Measurements from ENCODE around the gene KRT76. TPM values are rescaled to one million over a fixed set of nuclear protein-coding genes. Genes with fewer than 3 reads are reported as not detected.

Gene KRT76
- total RNA-seq, 1 donor from 2014 or later = not detected

DNA sequence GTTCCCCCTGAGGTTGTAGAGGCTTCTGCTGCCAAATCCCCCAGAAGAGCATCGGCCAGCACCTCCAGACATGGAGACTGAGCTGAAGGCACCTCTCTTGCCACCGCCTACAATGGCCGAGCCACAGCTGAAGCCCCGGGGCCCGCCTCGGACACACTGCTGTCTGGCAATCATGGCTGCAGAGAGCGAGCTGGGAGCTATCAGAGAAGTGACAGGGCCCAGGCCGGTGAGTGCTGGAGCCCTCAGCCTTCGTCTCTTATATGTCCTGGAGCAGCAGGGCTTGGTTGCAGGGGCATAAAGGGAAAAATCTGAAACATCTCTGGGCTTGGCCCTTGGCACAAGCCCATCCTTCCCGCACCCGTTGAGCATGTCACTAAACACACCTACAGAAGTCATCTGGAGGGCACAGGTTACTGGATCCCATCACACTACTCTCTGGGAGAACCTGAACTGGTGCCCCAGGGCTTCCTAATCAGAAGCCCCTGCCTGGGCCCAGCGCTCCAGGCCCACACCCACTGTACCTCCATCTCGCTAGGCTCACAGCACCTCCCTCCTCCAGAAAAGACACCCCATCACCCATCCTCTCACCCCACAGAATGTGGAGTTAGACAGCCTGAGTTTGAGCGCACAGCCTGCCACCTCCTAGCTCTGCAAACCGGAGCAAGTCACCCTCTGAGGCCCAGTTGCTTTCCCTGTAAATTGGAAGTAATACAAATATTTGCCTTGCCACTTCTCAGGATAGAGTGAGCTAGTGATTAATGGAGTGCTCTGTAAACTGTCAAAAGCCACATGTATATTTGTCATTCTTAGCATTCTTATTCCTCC lies 37.0 kb upstream of the KRT76 start, which contains the start of gene KRT4:
Gene KRT4 (minus strand): TSS at position 232 of the 825 bp plus-strand sequence. CDS start 58 bp downstream, at position 174.
- FAIRE-seq = no peak
- no peak for DNase-seq (ENCODE audit: low spot score in 2 of 2)

DNA sequence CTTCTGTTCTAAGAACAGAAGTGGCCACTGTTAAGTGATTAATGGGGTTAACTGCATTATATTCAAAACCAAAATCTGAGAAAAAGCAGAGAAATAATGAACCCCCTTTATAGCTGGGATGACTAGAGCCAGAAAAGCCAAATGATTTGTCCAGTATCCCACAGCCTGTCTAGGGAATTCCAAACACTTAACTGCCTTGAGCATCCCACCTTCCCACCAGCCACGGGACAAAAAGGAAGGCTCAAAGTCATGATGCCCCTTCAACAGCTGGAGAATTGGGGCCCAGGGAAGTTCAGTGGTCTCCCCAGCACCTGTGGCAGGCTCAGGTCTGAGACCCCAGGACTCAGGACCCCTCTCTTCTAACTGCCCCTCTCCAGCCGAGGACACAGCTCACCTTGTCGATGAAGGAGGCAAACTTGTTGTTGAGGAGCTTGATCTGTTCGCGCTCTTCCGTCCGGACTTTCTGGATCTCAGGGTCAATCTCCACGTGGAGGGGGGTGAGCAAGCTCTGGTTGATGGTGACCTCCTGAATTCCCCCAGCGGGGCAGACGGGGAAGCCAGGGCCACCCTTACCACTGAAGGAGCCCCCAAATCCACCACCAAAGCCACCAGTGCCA lies 36.2 kb upstream of the KRT76 start:
- DNase-seq (ENCODE audit: low spot score in 2 of 2) (no peak), FAIRE-seq (no peak)

DNA sequence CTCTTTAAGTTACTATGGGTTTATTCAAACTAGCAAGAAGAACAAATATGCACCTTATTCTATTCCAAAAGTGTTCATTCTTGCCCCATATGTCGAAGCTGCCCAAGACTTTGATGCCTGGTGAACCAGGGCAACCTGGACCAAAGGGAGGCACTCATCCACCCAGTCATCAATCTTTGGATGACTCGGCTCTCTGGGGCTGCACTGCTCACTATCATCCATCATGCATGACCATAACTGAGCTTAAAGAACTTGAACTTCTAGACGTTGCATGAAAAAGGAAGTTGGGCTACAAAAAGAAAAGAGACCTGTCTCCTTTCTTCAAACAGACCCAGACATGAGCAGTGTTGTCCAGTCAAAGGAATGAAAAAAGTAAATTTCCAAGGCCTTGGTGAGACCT lies 35.6 kb upstream of the KRT76 start:
- DNase-seq (ENCODE audit: low spot score in 2 of 2) (no peak), FAIRE-seq (no peak)

DNA sequence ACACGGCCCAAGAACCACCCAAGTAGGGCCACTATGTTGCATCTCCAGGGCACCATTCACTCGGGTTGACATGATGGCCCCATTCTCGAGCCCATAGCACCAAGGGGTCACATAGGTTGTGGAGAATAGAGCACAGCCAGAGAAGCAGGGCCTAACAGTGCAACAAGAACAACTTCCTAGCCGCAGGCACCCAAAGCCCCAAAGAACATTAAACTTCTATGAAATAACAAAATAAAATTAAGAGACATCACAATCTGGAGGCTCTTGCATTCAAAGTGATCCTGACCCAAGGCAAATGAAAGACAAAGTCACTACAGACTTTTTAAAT lies 34.9 kb upstream of the KRT76 start:
- no peak for DNase-seq (ENCODE audit: low spot score in 2 of 2)
- FAIRE-seq = no peak

DNA sequence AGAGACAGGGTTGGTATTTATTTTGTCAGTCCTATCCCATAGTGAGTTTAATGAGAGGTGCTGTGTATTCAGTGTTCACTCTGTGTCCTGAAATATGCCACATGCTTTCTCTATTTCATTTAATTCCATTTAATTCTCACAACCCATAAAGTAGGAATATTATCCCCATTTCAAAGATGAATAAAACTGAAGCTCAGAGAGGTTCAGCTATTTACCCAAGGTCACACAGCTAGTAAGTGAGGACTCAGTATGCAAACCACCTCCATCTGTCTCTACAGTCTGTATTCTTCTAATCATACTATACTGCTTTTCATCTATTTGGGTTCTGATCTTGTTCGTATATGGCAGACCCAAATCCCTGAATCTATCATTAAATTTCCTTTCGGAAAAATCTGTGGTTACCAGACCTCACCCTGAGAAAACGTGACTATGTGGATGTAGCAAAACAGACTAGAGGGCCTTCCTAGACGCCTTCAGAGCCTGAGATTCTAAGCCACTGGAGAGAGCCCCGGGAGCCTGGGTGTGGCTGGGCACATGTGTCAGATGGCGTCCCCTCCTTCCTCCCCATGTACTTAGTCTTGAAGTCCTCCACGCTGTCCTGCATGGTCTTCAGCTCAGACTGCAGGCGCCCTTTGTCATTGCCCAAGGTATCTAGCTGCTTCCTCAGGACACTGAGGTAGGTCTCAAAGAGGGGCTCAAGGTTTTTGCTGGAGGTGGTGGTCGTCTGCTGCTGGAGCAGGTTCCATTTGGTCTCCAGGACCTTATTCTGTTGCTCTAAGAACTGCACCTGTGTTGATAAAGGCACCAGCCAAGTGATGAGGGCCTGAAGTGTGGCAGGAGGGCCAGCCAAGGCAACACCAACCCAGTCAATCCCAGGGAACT lies 34.3 kb upstream of the KRT76 start:
- no peak for FAIRE-seq
- DNase-seq (ENCODE audit: low spot score in 2 of 2) = no peak

DNA sequence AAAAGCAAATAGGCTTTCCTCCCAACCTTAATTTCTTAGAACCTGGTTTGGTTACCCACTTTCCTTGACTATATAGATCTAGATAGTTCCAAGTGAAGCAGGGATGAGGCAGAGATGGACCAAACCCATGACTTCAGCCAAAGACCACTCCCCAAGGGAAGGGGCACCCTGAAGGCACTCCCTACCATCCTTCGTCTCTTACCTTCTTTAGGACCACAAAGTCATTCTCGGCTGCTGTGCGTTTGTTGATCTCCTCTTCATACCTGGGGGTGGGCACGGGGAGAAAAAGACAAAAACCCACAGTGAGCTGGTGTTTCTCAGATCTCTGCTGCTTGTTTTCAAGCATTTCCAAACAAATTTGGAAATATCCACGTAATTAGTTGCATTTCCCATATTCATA lies 33.4 kb upstream of the KRT76 start:
- DNase-seq (ENCODE audit: low spot score in 2 of 2) (no peak), FAIRE-seq (no peak)

DNA sequence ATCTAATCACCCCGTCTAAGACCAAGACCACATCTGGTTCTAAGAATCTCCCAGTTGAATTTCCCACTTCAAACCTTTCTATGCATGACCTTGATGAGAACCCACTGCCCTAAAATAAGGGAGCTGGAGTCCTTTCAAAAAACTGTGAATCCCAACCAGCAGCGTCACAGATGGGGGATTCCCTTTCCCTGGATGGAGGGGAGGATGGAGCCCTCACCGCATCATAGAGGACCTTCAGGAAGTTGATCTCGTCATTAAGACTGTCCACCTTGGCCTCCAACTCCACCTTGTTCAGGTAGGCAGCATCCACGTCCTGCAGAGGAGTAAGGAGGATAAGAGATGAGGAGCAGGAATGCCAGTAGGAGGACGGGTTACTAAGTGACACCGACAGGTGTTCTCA lies 32.0 kb upstream of the KRT76 start:
- DNase-seq (ENCODE audit: low spot score in 2 of 2) = no peak
- FAIRE-seq = no peak

DNA sequence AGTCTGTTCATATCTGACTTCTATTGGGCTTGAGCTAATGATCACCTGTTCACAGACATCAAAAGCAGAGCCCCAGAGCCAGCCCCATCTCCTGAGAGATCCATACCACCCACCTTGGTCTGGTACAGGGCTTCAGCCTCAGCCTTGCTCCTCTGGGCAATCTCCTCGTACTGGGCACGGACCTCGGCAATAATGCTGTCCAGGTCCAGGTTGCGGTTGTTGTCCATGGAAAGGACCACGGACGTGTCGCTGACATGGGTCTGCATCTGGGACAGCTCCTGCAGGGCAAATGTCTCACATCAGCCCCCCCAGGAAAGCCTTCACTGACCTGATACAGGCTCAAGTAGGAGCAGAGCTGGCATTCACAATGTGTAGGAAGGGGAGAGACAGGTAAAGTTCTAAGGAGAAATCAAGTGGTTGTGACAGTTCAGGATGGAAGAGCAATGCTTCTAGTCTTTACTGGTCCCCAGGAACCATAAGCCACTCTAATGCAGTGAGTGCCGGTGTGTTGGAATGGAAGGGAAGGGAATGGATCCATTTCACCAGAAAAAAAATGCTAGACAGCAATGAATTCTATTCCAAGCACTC lies 31.5 kb upstream of the KRT76 start:
- FAIRE-seq = no peak
- no peak for DNase-seq (ENCODE audit: low spot score in 2 of 2)

DNA sequence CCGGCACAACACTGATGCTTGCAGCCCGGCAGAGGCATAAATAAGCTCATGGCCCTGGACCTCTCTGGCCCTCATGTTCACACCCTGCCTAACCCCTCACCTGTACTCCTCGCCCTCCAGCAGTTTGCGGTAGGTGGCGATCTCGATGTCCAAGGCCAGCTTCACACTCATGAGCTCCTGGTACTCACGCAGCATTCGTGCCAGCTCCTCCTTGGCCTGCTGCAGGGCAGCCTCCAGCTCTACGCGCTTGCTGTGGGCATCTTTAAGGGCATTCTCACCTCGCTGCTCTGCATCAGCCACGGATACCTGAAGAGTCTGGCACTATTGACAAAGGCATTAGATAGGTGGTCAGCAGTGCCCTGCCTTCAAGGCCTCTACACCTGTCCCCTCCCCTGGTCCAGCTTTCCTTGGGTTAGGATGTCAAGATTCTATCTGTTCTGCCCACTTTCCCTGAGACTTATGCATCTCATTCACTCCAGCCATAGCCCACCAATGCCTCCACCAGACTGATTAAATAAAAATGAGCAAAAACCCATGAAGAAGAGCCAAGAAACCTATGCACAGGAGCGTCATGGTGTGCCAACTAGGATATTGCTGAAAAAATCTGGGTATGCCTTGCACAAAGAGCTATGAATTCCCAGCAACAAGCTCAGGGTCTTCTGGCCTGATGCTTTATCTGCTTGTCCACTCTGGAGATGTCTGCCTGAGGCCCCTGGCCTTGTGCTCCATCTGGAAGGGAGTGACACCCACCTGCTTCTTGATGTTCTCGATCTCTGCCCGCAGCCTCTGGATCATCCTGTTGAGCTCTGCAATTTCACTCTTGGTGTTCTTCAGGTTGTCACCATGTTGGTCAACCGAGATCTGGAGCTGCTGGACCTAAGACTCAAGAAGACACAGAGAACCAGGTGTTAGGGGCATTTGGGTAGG lies 30.7 kb upstream of the KRT76 start:
- DNase-seq (ENCODE audit: low spot score in 2 of 2) (no peak), FAIRE-seq (no peak)

DNA sequence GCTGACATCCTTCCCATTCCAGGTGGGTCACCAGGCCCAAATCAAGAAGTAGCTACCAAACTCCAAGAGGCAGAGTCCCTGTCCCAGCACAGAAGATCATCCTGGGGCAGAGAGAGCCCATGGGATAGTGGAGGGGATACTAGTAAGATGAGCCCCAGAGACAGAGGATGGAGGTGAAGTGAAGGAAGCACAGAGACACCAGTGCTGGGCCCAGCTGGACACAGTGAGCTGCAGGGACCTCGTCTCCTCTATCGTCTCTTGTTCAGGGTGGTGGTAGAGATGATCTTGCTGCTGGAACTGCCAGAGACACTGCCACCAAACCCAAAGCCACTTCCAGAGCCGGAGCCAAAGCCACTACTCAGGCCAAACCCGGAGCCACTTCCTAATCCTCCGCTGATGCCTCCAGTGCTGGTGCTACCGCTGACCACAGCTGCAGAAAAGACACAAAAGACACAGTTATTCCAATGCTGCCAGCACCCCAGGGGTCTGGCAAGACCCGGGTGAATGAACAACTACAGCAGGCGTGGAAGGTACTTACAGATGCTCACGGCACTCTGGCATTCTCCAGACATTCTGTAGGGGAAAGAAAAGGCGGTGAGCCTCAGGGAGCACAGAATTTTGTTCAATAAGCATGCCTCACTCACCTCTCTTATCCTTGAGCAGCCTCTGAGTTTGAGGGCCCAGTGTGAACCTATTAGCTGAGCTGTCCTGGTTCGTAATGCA lies 29.8 kb upstream of the KRT76 start:
- DNase-seq (ENCODE audit: low spot score in 2 of 2) (no peak), FAIRE-seq (no peak)

DNA sequence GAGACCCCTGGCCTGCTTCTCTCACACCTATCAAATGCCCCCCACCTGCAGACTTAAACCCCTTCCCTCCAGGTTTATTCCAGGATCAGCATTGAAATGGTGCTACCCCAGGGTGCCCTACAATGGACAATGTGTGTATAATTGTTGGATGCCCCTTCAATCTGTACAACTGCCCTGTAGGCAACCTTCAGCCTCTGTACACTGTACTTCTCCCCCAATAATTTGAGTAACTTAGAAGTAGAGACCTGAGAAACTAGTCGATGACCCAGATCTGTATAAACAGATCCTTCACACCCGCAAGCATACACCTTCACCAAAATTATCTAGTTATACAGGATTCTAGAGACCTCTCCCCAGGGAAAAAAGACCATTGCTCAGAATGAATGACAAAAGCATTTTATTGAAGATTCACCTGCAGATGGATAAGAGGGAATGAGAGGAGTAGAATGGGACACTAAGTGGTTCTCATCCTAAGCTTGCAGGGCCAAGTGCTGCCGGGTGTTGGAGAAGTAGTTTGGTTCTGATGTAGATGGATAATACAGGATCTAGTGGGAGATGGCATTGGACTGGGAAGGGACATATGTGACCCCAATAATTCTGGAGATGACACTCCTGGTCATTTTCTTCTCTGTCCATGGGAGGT lies 29.1 kb upstream of the KRT76 start:
- no peak for FAIRE-seq

DNA sequence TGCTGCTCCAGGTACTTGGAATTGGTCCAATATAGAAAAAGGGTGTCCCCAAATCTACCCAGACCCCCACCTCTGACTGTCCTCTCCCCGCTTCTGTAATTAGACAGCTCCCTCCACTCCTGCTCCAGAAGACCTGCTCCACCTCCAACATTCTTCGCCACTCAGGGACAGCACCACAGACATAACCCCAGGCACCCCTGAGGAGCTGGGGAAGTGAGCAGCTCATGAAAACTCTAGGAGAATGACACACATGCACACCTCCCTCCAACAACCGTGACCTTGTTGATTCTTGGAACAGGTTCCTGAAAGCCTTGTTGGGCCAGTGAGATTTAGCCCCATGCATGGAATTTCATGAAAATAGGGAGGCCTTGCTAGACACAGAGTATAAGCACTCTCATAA lies 28.6 kb upstream of the KRT76 start:
- DNase-seq (ENCODE audit: low spot score in 2 of 2) (no peak), FAIRE-seq (no peak)

More for the DNA sequence above, 29.1 kb upstream of the KRT76 start:
- DNase-seq (ENCODE audit: low spot score in 2 of 2) = no peak

DNA sequence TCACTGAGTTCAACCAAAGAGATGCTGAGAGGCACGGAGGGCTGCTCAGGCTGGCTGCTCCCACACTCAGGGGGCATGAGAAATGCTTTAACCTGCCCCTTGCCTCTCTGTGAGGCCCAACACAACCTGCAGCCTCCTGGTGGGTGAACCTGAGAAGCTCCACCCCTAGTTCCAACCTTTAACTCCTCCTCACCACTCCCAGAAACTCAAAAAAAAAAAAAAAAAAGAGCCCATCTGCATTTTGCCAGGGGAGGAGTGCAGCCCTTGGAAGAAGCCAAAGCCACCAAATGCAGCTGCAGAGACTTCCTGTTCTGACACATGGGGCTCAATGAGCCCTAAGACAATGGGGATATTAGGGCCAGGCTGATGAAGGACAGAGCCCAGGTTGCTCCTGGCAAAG lies 27.9 kb upstream of the KRT76 start:
- FAIRE-seq (no peak), DNase-seq (ENCODE audit: low spot score in 2 of 2) (no peak)

DNA sequence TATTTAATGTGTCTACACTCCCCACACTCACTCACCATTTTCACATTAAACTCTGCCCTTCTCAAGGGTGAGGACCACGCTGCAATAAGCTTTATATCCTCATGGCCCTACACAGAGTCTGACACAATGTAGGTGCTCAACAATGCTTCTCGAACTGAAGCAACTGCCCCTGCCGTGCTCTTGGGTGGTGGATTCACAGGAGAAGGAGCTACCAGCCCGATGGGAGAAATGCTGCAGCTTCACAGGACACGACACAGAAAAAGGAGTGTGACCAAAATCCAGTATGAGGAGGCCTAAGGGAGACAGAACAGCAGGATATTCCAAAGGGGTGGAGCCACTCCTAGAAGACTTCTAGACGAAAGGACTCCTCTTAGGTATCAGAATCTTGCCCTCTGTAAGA lies 25.3 kb upstream of the KRT76 start:
- DNase-seq (ENCODE audit: low spot score in 2 of 2) = no peak
- FAIRE-seq = no peak

DNA sequence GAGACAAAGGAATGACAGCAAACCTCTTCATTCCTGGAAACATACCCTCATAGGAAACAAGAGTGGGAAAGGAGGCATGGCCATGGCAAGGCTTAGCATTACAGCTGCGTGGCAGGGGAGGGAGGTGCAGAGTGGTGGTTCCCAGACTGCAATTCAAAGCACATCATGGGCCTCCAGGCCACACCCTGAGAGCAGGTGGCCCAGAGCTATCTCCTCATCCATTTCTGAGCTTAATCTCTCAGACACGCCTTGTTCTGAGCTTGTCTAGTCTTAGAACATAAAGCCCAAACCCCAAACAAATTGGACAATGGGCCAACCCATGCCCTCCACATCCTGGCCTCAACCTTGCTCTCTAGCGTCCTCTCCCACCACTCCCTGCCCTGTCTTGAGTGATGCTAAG lies 24.6 kb upstream of the KRT76 start:
- DNase-seq (ENCODE audit: low spot score in 2 of 2) (no peak), FAIRE-seq (no peak)

DNA sequence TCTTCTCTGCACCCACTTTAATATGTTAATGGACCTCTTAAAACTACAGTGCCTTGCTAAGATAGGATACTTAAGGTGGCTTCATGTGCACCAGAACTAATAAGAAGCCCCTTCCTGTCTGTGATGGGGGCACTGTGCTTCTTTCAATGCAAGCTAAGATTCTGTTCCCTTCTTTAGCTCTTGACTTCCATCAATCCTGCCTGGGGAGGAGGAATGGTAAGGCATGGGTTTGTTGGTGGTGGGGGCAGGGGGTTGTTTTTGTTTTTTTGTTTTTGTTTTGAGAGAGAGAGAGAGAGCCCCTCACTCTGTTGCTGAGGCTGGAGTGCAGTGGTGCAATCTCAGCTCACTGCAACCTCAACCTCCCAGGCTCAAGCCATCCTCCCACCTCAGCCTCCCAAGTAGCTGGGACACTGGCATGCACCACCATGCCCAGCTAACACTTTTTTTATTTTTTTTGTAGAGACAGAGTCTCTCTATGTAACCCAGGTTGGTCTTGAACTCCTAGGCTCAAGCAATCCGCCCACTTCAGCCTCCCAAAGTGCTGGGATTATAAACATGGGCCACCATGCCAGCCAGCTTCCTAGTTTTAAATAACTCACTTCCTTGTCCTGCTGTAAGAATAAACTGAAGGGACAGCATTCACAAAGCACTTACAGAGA lies 23.2 kb upstream of the KRT76 start:
- FAIRE-seq = no peak
- DNase-seq (ENCODE audit: low spot score in 2 of 2) = no peak

DNA sequence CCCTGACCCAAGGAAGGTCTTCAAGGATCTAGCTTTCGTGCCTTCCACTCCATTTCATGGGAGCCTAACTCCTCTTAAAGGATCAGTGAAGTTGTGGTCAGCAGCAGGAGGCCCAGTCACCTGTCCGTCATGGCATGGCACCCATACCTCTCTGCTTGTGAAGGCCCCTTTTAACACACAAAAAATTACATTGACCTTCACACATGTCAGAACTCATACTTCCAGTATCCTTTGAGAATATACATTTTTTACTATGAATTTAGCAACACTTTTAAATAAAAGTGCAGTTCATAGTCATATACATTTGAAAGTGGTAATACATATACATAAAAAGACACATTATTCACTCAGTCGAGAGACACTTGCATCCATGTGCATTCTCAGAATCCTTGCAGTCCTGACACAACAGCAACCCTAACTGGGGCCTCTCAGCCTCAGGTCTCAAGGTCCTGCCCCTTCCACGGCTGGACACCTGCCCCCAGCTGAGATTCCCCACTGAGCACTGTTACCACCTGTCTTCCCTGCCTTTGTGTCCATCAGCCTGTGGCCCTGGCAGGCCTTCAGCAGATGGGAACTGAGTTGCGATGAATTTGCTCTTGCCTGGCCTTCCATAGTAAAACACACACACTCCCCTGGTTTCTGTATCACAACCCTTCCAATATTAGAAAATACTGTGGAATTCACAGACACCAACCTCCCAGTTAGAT lies 22.5 kb upstream of the KRT76 start:
- FAIRE-seq (no peak), DNase-seq (ENCODE audit: low spot score in 2 of 2) (no peak)

All from frontal cortex (tissue), 4 donors.